Transverse colon (tissue), 3 donors: ENCODE results near the gene TMBIM6.

Experiments
- CTCF ChIP-seq, 5 experiments: fragments of 200-600 bp in 3 of 5; fragments of 450-650 bp in 2 of 5; sonication (generic) in 3 of 5; IDR thresholded peaks; 1 replicate in 2 of 5; 2 replicates in 3 of 5; pipeline ENCODE4 v1.5.1; 2016 to 2017; ENCODE audit warnings: antibody characterized with exemption in 5 of 5, inconsistent platforms in 3 of 5, mild to moderate bottlenecking in 2 of 5, moderate library complexity in 1 of 5
- POLR2A ChIP-seq: fragments of 450-650 bp; IDR thresholded peaks from one replicate; pipeline ENCODE4 v1.6.1; 2016; ENCODE audit warnings: antibody characterized with exemption, mild to moderate bottlenecking, moderate library complexity

GRCh38 chr12:49707812-49708147 is 33.6 kb upstream of the TMBIM6 start:
- TF ChIP-seq CTCF (IDR thresholded peaks at IDR 0.05), result peak in 1 of 5 experiments; percentile 25
- TF ChIP-seq POLR2A, result no peak
